Measurements from ENCODE around the gene HDLBP.

The HDLBP gene

DNA sequence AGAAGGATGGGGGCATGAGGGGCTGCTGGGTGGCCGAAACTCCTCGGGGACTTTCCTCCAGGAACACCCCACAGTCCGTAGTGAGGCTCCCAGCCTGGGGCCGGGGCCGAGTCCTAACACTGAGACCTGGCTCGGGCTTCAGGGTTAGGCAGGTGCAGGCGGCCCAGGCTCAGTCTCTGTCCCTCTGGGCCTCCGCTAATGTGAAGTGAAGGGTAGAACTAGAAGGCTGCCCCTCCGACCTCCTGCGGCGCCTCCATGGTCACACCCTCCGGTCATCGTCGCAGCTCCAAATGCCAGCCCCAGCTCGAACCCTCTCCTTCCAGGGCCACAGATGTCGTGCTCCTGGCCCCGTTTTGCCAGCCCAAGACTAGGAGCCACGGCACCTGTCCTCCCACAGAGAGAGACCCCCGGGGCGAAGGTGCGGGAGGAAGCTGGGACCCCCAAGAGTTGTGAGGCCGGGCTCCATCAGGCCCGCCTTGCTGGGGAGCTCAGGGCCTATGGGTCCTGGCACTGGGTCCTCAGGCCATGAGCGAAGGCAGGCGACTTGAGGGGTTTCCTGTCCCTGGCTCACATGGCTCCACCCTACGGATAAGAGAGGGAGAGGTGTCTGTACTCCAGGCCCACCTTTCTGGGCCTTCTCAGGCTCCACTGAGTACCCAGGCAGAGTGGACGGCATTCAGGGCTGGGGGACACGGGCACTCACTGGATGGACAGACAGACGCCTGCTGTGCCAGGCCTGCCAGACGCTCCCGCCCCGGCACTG lies 126.2 kb downstream of the HDLBP start:
- no peak for DNase-seq

DNA sequence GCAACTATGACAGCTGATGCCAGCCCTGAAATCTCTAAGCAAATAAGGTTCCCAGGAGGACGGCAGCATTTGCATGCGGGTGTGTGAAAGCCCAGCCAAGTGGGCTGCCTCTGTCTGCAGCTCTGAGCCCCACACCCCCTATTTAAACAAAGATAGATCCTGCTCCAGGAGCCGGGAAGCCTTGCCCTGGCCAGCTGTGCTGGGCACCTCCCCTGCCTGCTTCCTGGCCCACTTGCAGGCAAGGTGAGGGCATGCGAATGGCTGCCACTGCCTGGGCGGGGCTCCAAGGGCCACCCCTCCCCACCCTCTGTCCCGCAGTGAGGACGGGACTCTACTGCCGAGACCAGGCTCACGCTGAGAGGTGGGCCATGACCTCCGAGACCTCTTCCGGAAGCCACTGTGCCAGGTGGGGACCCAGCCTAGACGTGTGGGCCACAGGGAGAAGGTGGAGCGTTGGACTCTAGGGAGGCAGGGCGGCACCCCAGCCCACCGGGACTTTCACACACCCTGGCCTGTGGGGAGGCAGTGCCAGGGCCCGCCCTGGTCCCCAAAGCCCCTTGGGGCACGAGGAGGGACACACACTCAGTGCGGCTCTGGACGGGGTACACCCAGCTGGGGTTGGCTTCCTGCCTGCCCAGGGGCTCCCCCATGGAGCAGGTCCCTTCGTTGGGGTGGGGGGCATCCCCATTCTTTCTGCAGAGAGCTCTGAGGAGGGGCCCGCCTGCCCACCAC lies 126.9 kb downstream of the HDLBP start, which contains the start of gene ANO7:
Gene ANO7 (plus strand): TSS at position 317 of the 732 bp plus-strand sequence. CDS start 1,387 bp downstream, outside the sequence.
- no peak for DNase-seq

DNA sequence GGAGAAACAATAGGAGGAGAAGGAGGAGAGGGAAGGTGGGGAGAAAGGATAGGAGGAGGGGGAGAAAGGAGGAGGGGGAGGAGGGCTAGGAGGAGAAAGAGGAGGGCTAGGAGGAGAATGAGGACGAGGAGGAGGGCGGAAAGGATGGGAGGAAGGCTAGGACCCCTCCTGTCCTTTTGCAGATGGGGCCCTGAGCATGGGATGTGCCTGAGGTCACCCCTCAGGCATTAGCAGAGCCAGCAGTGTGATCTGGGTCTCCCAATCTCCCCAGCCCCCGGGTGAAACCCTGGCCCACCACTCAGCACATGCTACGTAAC lies 127.6 kb downstream of the HDLBP start:
- no peak for DNase-seq

DNA sequence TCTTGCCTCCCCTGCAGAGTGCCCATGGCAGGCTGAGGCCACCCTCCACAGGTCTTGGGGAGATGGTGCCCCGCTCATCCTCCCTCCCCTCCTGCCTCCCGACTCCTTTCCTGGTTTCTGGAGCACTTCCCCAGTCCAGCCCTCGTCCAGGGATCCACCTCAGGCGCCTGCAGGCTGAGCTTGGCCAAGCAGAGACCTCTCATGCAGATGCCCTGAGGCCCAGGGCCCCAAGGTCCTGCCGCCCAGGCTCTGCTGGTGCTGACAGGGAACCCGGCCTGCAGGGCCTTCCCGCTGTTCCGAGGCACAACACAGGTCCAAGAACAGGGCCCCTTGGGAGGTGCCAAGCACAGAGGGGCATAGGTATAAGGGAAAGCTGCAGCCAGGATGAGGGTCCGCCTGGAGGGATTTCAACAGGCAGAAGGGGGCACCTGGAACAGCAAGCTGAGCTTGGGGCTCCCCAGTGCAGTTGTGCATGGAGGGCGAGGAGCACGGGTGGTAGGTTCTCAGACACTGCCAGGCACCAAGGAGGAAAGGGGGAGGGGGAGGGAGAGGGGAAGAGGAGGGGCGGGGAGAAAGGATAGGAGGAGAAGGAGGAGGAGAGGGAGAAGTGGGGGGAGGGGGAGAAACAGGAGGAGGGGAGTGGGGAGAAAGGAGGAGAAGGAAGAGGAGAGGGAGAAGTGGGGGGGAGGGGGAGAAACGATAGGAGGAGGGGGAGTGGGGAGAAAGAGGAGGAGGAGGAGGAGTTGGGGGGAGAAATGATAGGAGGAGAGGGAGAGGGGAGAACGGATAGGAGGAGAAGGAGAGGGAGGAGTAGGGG lies 128.2 kb downstream of the HDLBP start:
- no peak for DNase-seq

DNA sequence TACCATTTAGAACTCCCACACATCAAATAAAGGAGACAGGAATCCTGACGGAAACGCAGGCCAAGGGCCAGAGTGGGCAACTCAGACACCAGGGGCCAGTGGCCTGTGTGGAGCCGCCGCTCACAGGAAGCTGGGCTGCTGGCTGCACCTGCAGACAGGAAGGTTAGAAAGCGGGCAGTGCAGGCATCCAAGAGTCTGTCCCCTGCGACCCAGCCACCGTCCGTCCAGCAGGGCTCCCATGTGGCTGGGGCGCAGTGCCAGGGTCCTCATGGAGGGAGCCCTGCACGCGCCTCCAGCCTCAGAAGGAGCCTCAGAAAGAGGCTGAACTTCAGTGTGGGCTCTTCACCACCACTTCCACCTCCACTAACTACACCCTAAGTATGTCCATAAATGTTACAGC lies 129.5 kb downstream of the HDLBP start:
- no peak for DNase-seq

DNA sequence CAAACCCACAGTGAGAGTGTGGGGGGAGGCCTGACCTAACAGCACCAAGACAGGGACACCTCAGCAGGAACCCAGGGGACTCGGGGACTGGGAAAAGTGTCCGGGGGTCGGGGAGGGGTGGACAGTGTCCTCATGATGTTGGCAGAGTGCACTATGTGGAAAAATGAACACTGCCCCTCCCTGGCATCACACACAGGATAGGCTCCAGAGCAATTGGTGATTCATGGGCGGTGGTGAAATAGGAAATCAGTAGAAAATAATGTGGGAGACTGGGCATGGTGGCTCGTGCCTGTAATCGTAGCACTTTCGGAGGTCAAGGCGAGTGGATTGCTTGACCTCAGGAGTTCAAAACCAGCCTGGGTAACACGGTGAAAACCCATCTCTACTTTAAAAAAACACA lies 130.6 kb downstream of the HDLBP start:
- no peak for DNase-seq

DNA sequence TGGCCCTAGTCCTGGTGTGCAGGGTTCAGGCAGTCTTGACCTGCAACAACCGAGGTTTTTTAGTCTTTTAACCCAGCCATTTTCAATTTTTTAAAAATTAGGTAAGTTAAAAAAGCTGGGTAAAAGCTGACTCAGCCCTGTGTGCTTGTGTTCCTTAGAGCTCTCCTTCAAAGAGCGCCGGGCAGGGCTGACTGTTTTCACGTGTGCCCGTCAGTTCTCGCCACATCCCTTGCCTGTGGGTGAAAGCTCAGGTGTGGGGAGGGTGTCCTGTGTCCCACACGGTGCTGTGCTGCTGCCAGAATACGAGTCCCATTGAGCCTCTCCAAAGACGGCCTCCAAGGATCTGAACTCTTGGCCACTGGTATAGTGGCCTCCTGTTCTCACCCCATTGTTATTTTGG lies 132.3 kb downstream of the HDLBP start:
- no peak for DNase-seq

DNA sequence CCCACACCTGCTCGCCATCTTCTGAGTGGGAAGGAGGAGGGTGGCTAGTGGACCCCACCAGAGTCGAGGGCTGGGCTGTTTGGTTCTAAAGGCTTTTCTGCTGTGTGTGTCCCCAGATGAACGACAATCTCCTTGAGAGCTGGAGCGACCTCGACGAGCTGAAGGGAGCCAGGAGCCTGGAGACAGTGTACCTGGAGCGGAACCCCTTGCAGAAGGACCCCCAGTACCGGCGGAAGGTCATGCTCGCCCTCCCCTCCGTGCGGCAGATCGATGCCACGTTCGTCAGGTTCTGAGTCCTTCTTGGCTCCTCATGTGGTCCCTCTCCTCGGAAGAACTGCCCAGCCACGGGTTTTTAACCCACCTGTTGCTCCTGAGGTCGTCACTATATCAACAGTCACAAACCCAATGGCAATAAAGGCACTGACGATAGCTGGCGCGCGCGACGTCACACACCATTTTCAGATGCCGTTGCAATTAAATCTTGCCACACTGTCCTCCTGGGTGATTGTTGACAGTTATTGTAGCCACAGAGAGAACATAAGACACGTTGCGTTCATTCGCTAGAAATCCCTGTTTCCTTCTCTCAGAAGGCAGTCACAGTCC lies 132.8 kb downstream of the HDLBP start:
- DNase-seq, result no peak

DNA sequence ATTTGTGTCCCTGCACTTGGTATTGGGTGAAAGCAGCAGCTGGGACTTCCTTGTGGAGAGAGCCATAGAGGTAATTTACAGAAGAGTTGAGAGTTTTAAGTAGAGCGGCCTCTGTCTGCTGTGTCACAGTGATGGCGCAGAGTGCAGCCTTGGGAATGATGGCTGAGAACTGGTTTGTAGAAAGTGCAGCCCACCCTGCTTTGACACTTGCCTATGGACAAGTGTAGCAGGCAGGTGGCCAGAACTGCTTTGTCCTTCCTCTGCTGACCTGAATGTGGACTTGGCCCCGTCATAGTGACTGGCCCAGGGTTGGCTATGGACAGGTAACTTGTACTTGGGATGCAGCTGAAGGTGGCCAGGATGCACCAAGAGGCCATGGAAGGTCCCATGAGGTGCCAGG lies 133.3 kb downstream of the HDLBP start:
- no peak for DNase-seq

DNA sequence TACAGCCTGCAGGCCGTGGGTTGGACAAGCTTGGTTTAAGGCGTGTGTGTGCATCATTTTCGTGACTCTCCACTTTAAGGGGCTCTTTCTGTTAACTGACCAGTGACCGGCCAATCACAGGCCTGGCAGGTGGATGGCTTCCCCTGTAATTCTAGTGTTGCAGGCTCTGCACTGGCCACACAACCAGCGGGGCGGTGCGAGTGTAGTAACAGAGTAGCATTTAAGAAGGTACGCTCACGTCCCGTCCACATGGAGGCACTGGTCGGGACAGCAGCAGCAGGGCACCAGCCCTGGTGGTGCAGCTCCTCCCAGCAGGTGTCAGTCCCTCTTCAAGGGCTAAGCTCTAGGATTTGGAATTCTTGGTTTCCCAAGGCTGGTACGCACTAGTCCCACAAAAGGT lies 135.0 kb downstream of the HDLBP start:
- no peak for DNase-seq

DNA sequence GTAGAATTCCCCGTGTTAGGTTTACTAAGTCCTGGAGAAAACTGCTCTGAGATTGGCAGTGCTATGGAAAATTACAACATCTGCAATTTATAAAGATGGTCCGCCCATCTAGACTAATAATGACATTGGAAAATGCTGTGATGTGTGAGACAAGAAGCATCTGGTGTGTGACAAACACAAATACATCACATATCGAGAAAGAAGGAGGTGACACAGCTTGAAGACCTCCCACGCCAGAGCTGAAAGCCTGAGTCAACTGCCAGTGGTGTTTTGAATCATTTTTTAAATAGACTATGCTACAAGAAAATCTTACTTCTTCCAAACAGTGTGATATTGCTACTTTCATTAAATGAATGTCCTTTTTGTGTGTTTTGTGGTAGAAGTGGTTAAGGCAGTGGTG lies 135.6 kb downstream of the HDLBP start:
- no peak for DNase-seq

DNA sequence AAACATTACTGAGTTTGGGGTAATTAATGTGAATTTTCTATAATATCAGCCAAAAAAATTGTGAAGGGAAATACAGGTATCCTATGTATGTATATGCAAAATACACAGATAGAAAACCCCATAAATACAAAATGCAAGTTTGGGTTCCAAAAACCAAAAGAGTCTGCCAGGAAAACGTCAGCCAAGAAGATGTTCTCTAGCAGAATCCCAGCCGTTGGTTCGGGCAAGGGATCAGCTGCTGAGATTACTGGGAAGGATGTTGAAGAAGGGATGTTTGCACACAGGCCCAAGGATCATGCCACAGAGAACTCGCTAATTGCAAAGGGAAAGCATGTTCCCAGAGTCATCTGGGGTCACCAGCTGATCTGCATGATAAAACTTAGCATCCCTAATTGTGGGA lies 136.5 kb downstream of the HDLBP start:
- DNase-seq, result no peak

DNA sequence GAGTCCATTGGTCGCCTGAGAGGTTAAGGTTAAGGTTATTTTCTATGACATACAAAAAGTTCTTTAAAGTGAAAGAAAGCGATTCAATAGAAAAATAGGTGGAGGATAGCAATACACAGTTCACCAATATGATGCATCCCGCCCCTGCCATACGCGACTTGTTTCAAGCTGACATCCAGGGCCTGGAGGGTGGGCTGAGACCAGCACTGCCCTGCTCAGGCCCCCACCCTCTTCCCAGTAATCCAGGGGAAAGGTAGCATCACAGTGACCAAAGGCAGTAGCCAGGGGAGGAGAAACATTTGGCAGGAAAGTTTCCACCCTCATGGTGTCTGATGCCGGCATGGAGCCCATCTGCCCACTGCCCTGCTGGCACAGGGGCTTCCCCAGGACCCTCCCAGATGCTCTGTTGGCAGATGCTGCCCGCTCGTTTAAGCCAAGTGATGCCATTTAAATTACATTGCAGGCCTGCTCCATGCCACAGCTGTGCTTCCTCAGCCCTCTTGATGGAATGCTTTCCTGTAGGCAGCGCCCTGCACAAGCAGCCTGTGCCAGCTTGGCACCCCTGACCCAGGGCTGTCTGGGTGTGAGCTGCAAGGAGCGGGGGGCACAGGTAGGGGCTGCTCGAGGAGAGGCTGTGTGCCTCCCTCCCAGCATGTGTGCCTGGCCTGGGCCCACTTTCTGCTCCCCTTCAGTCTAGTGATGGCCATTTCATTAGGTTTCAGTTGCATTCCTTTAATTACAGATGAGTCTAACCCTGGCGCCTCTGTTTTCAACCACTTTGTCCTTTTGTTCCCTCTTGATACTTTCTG lies 137.7 kb downstream of the HDLBP start:
- no peak for DNase-seq
